CD4-positive, alpha-beta memory T cell (primary cell): Measurements from ENCODE around the gene NUP188. TPM values are rescaled to one million over a fixed set of nuclear protein-coding genes. Genes with fewer than 3 reads are reported as not detected.
A peak's percentile ranks its signal among the peaks of the same experiment; 100 is the strongest.
"Not testable (repeated sequence)": the region's sequence is repeated elsewhere in the genome, so short reads cannot be mapped to it uniquely, and the experiment has no call there.

ENCODE experiments used
- CTCF ChIA-PET: fragments of 350-600 bp; sonication (Branson Sonifier 250); formaldehyde crosslinking; loops from one replicate; lab custom pipeline; 2021; ENCODE audit warnings: inconsistent platforms; ENCODE audit not compliant: partially characterized antibody; lab: Charles Lee
- POLR2A ChIA-PET: fragments of 350-600 bp; sonication (Branson Sonifier 250); formaldehyde crosslinking; loops from one replicate; lab custom pipeline; 2021; ENCODE audit not compliant: partially characterized antibody; lab: Charles Lee
- DNase-seq, 5 donors: peaks; one replicate each; pipeline versions ENCODE4 v3.0.0 to v3.0.0-alpha.2; 2020 to 2022; ENCODE audit warnings: mixed read lengths in 1 of 5
- H3K27ac ChIP-seq: one replicate; pipeline ENCODE4 v1.7.0; 2013; ENCODE audit warnings: low read depth, low read length
- H3K27me3 ChIP-seq: 2 replicates; pipeline ENCODE4 v1.7.0; 2013; ENCODE audit warnings: mild to moderate bottlenecking, low read length, moderate library complexity; ENCODE audit not compliant: insufficient read depth
- H3K36me3 ChIP-seq: 2 replicates; pipeline ENCODE4 v1.7.0; 2013; ENCODE audit warnings: mild to moderate bottlenecking, low read length, moderate library complexity; ENCODE audit not compliant: insufficient read depth
- H3K4me1 ChIP-seq: 2 replicates; pipeline ENCODE4 v1.7.0; 2013; ENCODE audit warnings: mild to moderate bottlenecking, low read length, moderate library complexity; ENCODE audit not compliant: insufficient read depth
- H3K4me3 ChIP-seq, 2 donors: one replicate each; pipeline ENCODE4 v1.7.0; 2013; ENCODE audit warnings: low read length in 2 of 2, mild to moderate bottlenecking in 1 of 2
- H3K9me3 ChIP-seq, 2 donors: one replicate each; pipeline ENCODE4 v1.7.0; 2013; ENCODE audit warnings: low read length in 2 of 2, control low read depth in 1 of 2; ENCODE audit not compliant: control insufficient read depth in 1 of 2
- H3K27ac Mint-ChIP-seq, 7 donors: one replicate each; pipeline ENCODE4 v1.8.0; 2020 to 2021; ENCODE audit warnings: mixed read lengths in 7 of 7, mild to moderate bottlenecking in 6 of 7, inconsistent platforms in 3 of 7, moderate library complexity in 3 of 7
- H3K27me3 Mint-ChIP-seq, 2 donors: one replicate each; pipeline ENCODE4 v1.8.0; 2020 to 2021; ENCODE audit warnings: mixed read lengths in 2 of 2
- H3K36me3 Mint-ChIP-seq, 2 donors: one replicate each; pipeline ENCODE4 v1.8.0; 2020 to 2021; ENCODE audit warnings: mixed read lengths in 2 of 2, inconsistent platforms in 1 of 2, mild to moderate bottlenecking in 1 of 2
- H3K4me1 Mint-ChIP-seq, 4 donors: one replicate each; pipeline ENCODE4 v1.8.0; 2020 to 2021; ENCODE audit warnings: mixed read lengths in 4 of 4, mild to moderate bottlenecking in 1 of 4
- H3K4me3 Mint-ChIP-seq, 8 donors: one replicate each; pipeline ENCODE4 v1.8.0; 2020 to 2021; ENCODE audit warnings: mixed read lengths in 8 of 8, mild to moderate bottlenecking in 7 of 8, moderate library complexity in 6 of 8, inconsistent platforms in 3 of 8
- H3K9me3 Mint-ChIP-seq, 8 donors: one replicate each; pipeline ENCODE4 v1.8.0; 2020 to 2021; ENCODE audit warnings: mixed read lengths in 8 of 8, mild to moderate bottlenecking in 5 of 8, inconsistent platforms in 3 of 8, moderate library complexity in 1 of 8
- intact Hi-C: fragments of 100-400 bp; cut with micrococcal nuclease; formaldehyde crosslinking; loops from one replicate; pipeline ENCODE4 v1.15.1; 2023
- polyA plus RNA-seq, 2 donors: library from polyadenylated mRNA; unstranded; fragments of 300-500 nt; fragmentation: Illumina TruSeq; gene quantifications; one replicate each; pipeline ENCODE4 v1.2.3, GENCODE V29; 2021
- total RNA-seq, 2 experiments: library from RNA; stranded (reverse); gene quantifications; one replicate each; pipeline ENCODE4 v1.2.3, GENCODE V29; 2021

NUP188 gene
- total and polyA plus RNA-seq, 4 experiments from 2014 or later = 27.2 to 70.8 (median 54.8) TPM

DNA sequence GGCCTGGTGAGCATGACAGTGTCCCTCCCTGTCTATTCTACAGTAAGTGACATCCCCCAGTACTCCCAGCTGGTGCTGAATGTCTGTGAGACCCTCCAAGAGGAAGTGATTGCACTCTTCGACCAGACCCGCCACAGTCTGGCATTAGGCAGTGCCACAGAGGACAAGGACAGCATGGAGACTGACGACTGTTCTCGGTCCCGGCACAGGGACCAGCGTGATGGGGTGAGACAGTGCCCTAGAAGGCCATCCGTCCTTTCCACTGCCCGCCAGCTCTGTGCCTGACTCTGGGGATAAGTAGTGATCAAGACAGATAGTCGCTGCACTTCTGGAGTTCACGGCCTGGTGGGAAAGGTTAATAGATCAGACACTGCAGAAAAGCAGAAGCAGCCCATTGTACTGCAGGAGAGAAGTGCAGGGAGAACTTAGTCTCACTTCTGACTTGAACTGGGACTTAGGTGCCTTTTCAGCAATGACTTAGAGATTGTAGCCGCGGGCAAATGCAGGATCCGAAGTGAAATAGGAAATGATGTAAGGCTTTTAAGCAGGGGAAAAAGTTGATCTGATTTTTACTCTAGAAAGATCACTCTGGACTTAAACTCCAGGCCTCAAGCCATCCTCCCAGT lies 52.2 kb downstream of the NUP188 start:
- Mint-ChIP-seq H3K4me3 (no peak overlapping the region), H3K4me1 (peaks cover 4 to 8% (median 6%) of the 10 kb centered on the region in 4 donors), H3K27me3 (no peaks in the 10 kb centered on the region), H3K36me3 (peaks cover 57 to 80% of the 10 kb centered on the region in 2 donors), H3K9me3 (no peaks in the 10 kb centered on the region), H3K27ac (peak overlapping the region in 4 of 7 donors; percentile 13 to 77 (median 28))
- intact Hi-C loops = no loop called here
- POLR2A ChIA-PET = no interaction called here
- Histone ChIP-seq H3K27me3 (no peaks in the 10 kb centered on the region), H3K27ac (no peak overlapping the region), H3K36me3 (peaks cover 76% of the 10 kb centered on the region), H3K4me3 (no peak overlapping the region), H3K4me1 (peaks cover 8% of the 10 kb centered on the region), H3K9me3 (no peaks in the 10 kb centered on the region)
- DNase-seq = no peak
- CTCF ChIA-PET = no interaction called here

- no peak overlapping the region for H3K27ac ChIP-seq
- CTCF ChIA-PET = no interaction called here
- peak overlapping the region in 2 of 7 donors; percentile 54 to 60 for H3K27ac Mint-ChIP-seq
- no peak overlapping the region for H3K4me3 Mint-ChIP-seq
- POLR2A ChIA-PET = no interaction called here
- peaks cover 55 to 82% of the 10 kb centered on the region in 2 donors for H3K36me3 Mint-ChIP-seq
- intact Hi-C loops = no loop called here
- no peaks in the 10 kb centered on the region for H3K27me3 Mint-ChIP-seq
- H3K36me3 ChIP-seq = peaks cover 76% of the 10 kb centered on the region
- no peaks in the 10 kb centered on the region for H3K27me3 ChIP-seq
- H3K9me3 ChIP-seq = no peaks in the 10 kb centered on the region
- H3K4me1 ChIP-seq = no peaks in the 10 kb centered on the region
- H3K4me3 ChIP-seq = no peak overlapping the region
- H3K4me1 Mint-ChIP-seq = peaks cover 0 to 2% (median 0%) of the 10 kb centered on the region in 4 donors
- H3K9me3 Mint-ChIP-seq = no peaks in the 10 kb centered on the region
- no peak for DNase-seq
Observed at GRCh38 chr9:129001504-129002325, 54.2 kb downstream of the NUP188 start.

DNA sequence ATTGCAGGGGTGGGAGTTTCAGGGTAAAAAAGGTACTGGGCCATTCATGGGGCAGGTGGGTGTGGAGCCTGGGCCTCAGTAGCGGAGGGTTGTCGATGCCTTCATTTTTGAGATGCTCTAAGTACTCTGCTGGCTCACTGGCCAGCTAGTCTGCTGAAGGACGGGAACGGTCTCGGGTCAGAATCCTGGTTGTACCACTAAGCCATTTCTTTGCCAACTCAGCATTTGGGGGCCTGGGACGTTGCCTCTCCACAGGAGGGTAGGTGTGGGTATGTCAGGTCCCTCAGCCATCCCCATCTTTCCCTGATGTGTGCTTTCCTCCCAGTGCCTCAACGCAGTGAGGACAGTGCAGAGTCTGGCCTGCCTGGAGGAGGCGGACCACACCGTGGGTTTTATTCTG lies 55.5 kb downstream of the NUP188 start:
- no peaks in the 10 kb centered on the region for H3K9me3 Mint-ChIP-seq
- Histone ChIP-seq H3K9me3 (no peaks in the 10 kb centered on the region), H3K27me3 (no peaks in the 10 kb centered on the region), H3K27ac (no peak overlapping the region), H3K4me1 (no peaks in the 10 kb centered on the region), H3K36me3 (peaks cover 70% of the 10 kb centered on the region), H3K4me3 (no peak overlapping the region)
- DNase-seq = no peak
- peaks cover 0 to 2% (median 0%) of the 10 kb centered on the region in 4 donors for H3K4me1 Mint-ChIP-seq
- ChIA-PET POLR2A (no interaction called here), CTCF (interaction anchor here (1.7 kb wide), 1 partner anchor 20 kb away, joined by 8 read pairs; no protein-coding TSS in a partner anchor)
- intact Hi-C loops = no loop called here
- no peaks in the 10 kb centered on the region for H3K27me3 Mint-ChIP-seq
- H3K27ac Mint-ChIP-seq = peak overlapping the region in 1 of 7 donors; percentile 29
- peaks cover 50 to 81% of the 10 kb centered on the region in 2 donors for H3K36me3 Mint-ChIP-seq
- no peak overlapping the region for H3K4me3 Mint-ChIP-seq

GRCh38 chr9:129004173-129004572 lies 56.7 kb downstream of the NUP188 start:
- H3K27ac Mint-ChIP-seq, intact Hi-C loops, H3K4me3 ChIP-seq, H3K4me3 Mint-ChIP-seq, H3K27me3 ChIP-seq, DNase-seq, H3K9me3 ChIP-seq, H3K27ac ChIP-seq, H3K4me1 Mint-ChIP-seq, H3K9me3 Mint-ChIP-seq, H3K4me1 ChIP-seq, H3K27me3 Mint-ChIP-seq: not testable (repeated sequence)
- CTCF ChIA-PET = interaction anchor here (1.7 to 2.5 kb wide), 2 partner anchors 12 to 19 kb away, joined by 8 to 13 read pairs; no protein-coding TSS in a partner anchor
- POLR2A ChIA-PET = interaction anchor here (0.6 to 1.0 kb wide), 2 partner anchors 10 to 67 kb away, joined by 3 read pairs; no protein-coding TSS in a partner anchor
- peaks cover 44 to 72% of the 10 kb centered on the region in 2 donors for H3K36me3 Mint-ChIP-seq
- H3K36me3 ChIP-seq = peaks cover 63% of the 10 kb centered on the region

- Histone ChIP-seq H3K27ac (no peak overlapping the region), H3K4me3 (no peak overlapping the region), H3K9me3 (no peaks in the 10 kb centered on the region), H3K4me1 (no peaks in the 10 kb centered on the region), H3K36me3 (peaks cover 51% of the 10 kb centered on the region), H3K27me3 (no peaks in the 10 kb centered on the region)
- H3K4me1 Mint-ChIP-seq = peaks cover 0 to 2% (median 0%) of the 10 kb centered on the region in 4 donors
- H3K27ac Mint-ChIP-seq = peak overlapping the region in 5 of 7 donors; percentile 10 to 53 (median 42)
- POLR2A ChIA-PET = no interaction called here
- peaks cover 36 to 64% of the 10 kb centered on the region in 2 donors for H3K36me3 Mint-ChIP-seq
- intact Hi-C loops = no loop called here
- no peaks in the 10 kb centered on the region for H3K9me3 Mint-ChIP-seq
- no peak for DNase-seq
- no peaks in the 10 kb centered on the region for H3K27me3 Mint-ChIP-seq
- no peak overlapping the region for H3K4me3 Mint-ChIP-seq
- CTCF ChIA-PET = interaction anchor here (0.5 to 2.5 kb wide), 8 partner anchors 8 to 599 kb away, joined by 3 to 13 read pairs (median 4); no protein-coding TSS in a partner anchor
Observed at GRCh38 chr9:129005336-129005997, 58.0 kb downstream of the NUP188 start.

DNA sequence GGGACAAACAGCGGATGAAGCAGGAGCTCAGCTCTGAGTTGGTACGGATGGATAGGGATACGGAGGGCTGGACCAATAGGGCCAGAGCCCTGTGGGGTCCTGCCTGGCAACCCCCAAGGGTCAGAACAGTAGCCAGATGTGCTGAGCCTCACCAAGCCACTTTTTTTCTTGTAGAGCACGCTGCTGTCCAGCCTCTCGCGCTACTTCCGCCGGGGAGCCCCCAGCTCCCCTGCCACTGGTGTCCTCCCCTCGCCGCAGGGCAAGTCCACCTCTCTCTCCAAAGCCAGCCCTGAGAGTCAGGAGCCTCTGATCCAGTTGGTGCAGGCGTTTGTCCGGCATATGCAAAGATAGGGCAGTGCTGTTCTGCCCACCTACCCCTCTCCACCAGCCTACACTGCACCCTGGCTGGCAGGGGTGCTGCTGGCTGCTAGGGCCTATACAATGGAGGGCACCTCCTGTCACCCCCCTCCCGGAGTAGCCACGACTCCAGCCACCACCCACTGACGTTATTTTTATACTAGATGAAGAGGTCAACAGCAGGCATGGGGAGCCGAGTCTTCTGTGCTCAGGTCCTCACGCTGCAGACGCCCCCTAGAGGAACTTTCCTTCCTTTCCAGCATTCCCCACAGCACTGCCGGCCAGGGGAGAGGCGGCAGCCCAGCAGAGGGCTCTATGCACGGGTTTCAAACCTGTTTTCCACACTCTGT lies 59.0 kb downstream of the NUP188 start:
- Mint-ChIP-seq H3K4me3 (no peak overlapping the region), H3K27ac (peak overlapping the region in 3 of 7 donors; percentile 18 to 75 (median 38)), H3K4me1 (peaks cover 0 to 2% (median 0%) of the 10 kb centered on the region in 4 donors), H3K36me3 (peaks cover 34 to 61% of the 10 kb centered on the region in 2 donors), H3K9me3 (no peaks in the 10 kb centered on the region), H3K27me3 (no peaks in the 10 kb centered on the region)
- Histone ChIP-seq H3K27ac (no peak overlapping the region), H3K4me3 (no peak overlapping the region), H3K27me3 (no peaks in the 10 kb centered on the region), H3K4me1 (no peaks in the 10 kb centered on the region), H3K36me3 (peaks cover 41% of the 10 kb centered on the region), H3K9me3 (no peaks in the 10 kb centered on the region)
- DNase-seq = peak in 4 of 5 donors; percentile 31 to 44 (median 38)
- intact Hi-C loops = no loop called here
- ChIA-PET CTCF (interaction anchor here (0.5 to 2.5 kb wide), 8 partner anchors 9 to 600 kb away, joined by 3 to 13 read pairs (median 4); no protein-coding TSS in a partner anchor), POLR2A (interaction anchor here (0.8 kb wide), 1 partner anchor 75 kb away, joined by 3 read pairs; the partner anchor contains the start of gene DOLPP1)
